ENCODE results near the gene KIFC3.
"Not testable (repeated sequence)": the region's sequence is repeated elsewhere in the genome, so short reads cannot be mapped to it uniquely, and the experiment has no call there.

KIFC3 gene

DNA sequence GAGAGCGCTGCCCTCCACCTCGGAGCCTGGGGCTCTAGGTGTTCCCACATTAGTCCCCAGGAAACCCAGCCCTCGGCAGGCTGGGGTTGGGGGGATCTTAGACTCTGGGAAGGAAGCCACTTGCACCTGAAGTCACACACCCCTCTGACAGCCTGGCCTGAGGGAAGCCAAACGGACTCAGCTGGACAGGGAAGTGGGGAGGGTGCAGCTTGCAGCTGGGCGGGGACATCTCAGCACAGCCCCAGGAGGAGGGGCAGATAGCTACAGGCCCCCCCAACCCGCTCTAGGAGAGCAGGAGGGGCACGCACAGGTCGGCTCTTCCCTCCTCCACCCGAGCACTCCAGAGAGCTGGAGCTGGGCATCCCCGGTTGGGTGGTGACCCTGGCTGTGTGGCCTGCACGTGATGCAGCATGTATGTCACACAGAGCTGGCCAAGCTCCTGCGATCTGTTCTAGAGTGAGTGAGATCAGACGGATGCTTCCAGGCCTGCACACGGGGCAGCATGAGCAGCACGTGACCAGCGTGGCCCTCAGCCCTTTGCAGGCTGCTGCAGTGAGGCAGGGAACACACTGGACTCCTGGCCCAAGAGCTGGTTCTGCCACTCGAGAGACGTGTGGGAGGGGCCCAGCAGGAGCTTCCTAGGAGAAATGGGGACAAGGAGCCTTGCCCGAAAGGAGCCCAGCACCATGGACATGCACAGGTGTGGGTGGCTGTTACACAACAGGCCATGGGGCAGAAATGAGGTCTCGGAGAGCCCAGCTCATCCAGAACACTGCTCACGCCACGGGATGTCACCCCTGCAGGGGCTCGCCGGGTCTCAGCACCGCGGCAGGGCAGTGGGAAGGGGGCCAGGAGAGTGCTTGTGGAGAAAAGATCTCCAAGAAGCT, 15.4 kb downstream of the KIFC3 start:
- DNase-seq (ENCODE audit: low read depth): no peak

DNA sequence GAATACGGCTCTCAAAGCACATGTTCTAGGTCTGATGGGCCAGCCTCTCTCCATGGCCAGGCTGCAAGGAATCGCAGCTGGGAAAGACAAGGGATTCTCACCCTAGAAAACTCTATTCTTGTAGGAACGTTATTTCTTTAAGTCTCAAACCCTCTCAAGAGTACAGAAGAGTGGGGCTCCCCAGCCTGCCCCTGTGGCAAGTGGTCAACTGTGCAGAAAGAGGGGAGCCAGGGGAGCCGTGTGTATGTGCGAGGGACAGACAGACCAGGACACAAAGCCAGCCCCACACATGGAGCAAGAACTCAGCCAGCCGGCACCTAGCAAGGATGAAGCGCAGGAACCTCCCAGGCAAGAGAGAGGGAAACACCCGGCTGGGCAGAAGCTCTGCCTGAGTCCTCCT, 16.4 kb downstream of the KIFC3 start:
- DNase-seq (ENCODE audit: low read depth): no peak

DNA sequence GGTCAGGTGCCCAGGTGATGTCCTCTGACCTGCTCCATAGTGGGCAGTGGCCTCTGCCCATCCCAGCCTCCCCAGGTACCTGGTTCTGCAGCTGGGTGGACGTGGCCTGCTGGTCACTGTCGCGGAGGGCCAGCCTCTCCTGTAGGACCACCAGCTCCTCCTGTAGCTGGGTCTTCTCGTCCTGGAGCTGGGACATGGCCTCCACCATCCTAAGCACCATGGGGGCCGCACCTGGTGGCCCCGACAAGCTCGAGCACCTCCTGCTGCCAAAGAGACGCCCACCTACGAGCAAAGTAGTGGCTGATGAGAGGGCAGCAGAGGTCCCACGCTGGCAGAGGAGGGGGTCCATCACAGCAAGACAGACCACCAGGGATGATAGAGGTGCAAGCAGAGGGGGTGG, 16.9 kb downstream of the KIFC3 start:
- DNase-seq (ENCODE audit: low read depth): no peak

DNA sequence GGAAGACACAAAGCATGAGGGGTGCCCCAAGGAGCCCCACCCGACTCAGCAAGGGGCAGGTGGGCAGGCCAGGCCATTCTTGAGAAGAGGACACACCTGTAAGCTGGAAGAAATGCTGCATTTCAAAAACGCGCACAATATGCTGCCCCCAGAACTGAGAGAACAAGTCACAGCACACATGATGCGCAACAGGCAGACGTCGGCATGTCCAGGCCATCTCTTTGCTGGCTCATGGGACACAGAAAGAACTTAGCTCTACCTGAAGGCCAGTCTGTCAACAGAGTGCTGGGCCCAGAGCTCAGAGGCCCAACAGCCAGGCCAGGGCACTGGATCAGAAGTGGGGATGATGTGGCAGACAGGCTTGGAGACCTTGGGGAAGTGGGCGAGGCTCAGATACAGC, 18.0 kb downstream of the KIFC3 start:
- no peak for DNase-seq (ENCODE audit: low read depth)

DNA sequence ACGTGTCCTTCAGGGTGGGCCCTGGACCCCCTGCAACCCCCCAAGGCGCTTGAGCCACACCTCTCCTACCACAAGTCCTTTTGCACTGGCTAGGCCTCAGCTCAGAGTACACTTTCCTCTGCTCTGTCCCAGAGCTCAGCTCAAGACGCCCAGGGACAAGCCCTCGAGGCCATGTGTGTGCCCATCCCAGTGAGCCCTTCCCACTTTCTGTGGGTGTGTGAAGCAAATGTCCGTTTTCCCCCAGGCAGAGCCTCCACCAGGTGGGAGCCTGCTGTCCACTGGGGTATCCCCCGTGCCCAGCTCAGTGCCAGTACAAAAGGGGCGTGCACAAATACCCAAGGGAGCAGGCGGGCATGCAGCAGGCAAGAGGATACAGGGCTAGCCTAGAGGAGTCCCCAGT, 18.4 kb downstream of the KIFC3 start:
- no peak for DNase-seq (ENCODE audit: low read depth)

DNA sequence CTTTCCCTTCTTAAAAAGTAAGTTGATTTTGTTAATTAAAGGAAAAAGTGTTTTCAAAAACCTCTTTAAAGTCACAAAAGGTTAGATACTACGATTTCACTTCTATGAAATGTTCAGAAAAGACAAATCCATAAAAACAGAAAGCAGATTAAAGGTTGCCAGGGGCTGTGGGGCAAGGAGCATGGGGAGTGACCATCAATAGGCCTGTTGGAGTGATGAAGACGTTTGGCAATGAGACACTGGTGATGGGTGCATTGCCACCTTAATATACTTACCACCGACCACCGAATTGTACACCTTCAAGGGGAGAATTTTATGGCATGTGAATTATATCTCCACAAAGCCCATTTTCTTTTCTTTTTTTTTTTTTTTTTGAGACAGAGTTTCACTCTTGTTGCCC, 19.2 kb downstream of the KIFC3 start:
- DNase-seq (ENCODE audit: low read depth): no peak

DNA sequence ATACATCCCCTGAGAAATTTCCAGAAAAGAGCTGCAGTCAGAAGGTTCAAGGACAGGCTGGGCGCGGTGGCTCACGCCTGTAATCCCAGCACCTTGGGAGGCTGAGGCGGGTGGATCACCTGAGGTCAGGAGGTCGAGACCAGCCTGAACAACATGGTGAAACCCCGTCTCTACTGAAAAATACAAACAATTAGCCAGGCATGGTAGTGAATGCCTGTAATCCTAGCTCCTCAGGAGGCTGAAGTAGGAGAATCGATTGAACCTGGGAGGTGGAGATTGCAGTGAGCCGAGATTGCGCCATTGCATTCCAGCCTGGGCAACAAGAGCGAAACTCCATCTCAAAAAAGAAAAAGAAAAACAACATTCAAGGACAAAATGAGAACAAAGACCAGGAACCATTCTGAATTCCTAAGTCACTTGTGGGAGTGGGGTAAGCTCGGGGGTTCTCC, 19.7 kb downstream of the KIFC3 start:
- DNase-seq (ENCODE audit: low read depth): not testable (repeated sequence)

DNA sequence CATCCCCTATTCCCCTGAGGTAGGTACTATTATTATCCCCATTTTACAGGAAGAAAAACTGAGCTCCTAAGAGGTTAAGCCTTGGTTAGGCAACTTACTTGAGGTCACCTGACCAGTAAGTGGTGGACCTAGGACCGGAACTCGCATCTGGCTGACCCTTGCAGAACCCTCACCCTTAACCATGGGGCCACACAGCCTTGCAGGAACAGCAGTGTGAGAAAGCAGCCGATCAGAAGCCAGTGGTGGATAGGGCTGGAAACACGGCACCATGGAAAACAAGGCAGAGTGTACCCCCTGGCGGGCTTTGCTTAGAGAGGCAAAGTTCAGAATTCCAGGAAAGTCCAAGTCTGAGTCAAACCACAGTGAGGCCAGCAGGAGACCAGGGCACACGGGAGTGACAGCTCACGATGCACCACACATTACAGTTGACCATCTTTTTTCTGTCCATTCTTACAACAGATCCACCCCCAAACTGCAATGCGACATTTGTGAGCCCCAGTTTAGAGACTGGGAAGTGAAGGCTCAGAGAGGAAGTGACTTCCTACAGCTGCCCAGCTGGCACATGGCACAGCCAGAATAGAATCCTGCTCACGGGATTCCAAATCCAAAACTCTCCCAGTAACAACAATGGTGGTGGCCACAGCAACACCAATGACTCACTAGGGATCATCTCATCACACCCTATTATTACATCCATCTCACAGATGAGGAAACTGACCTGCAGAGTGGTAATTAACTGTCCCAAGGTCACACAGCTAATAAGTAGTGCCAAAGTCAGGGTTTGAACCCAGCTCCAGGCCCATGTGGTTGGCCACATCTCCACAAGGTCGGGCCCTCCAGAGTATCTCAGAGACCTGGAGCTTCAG, 20.3 kb downstream of the KIFC3 start:
- DNase-seq (ENCODE audit: low read depth): no peak

DNA sequence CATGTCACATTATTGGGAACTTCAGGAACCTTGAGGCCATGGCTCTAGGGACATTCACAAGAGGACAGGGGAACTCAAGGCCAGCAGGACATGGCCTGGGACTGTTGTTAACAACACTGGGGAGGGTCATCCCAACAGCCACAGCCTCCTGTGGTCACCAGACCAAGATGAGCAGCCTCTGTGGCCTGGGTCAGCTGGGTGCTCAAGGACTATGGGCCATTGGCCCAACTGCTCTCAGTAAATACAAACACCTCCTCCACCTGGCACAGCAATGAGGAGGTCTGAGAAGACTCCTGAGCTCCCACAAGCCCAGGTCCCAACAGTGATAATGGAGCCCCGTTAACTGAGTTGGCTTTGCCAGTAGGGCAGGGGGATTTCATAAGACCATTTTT, 20.9 kb downstream of the KIFC3 start:
- DNase-seq (ENCODE audit: low read depth): no peak

DNA sequence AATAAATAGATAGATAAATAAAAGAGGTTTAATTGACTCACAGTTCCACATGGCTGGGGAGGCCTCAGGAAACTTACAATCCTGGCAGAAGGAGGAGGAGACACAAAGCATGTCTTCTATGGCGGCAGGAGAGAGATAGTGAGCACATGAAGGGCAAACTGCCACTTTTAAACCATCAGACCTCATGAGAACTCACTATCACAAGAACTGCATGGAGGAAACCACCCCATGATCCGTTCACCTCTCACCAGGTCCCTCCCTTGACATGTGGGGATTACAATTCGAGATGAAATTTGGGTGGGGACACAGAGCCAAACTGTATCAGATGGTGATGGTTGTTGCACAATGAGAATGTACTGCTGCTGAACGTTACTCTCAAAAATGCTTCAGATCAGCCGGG, 22.5 kb downstream of the KIFC3 start:
- not testable (repeated sequence) for DNase-seq (ENCODE audit: low read depth)

DNA sequence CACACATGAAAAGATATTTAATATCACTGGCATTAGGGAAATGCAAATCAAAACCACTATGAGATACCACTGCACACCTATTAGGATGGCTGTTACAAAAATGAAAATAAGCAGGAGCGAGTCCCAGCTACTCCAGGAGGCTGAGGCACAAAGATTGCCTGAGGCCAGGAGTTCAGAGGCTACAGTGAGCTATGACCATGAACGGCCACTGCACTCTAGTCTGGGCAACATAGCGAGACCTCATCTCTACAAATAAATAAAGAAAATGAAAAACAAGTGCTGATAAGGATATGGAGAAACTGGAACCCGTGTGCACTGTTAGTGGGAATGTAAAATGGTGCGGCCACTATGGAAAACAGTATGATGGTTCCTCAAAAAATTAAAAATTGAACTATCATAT, 23.6 kb downstream of the KIFC3 start:
- no peak for DNase-seq (ENCODE audit: low read depth)

DNA sequence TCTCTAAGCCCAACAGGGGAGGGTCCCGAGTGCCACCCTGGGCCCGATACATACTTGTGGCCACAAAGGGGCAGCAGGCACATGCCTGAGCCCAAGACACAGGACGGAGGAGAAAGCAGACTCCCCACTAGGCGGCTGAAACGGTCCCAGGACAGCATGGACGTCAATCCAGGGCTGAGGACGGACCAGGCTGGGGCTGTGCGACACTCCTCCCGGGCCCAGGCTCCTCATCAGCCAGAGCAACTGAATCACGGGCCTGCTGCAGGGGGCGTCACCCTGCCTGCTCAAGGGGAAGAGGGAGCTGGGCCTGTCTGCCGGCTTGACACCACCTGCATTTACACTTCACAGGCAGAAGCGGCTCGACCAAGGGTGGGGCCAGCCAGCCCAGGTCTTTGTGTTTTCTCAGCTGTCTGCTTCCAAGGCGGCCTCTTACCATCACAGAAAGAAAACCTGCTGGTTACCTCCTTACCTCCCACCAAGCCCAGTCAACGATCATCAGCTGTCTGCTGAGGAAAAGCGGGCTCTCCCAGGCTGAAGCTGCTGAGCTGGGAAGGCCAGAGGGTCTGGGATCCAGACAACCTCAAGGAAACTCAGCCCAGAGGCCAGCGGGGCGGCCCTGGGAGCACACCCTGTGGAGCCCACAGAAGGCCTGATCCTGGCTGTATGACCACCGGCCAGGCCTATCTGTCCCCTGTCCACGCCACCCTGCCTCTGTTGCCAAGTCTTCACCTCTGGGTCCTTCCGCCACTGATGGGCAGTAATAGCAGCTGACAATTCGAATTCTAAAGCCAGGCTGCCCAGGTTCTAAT, 26.4 kb downstream of the KIFC3 start:
- no peak for DNase-seq (ENCODE audit: low read depth)

DNA sequence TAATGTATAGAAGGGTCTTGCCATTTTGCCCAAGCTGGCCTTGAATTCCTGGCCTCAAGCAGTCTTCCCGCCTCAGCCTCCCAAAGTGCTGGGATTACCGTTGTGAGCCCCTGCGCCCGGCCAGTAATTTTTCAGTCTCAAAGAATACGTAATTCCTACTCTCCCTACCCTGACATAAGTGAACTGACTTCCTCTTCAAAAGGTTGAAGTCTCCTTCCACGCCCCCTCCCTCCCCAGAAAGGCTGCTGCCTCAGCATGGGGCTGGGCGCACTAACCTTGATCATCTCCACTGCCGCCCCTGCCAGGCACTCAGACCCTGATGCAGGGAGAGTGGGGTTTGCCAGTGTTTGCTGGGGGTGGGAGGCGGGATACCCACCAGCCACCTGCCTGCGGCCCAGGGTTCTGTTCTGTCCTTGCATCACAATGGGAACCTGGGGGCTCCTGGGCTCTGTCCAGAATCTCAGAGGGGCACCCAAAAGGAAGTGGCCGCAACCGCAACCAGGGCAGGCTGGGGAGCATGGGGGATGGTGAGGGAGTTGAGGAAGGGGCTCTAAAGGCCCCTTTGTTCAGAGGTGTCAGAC, 27.5 kb downstream of the KIFC3 start:
- no peak for DNase-seq (ENCODE audit: low read depth)

DNA sequence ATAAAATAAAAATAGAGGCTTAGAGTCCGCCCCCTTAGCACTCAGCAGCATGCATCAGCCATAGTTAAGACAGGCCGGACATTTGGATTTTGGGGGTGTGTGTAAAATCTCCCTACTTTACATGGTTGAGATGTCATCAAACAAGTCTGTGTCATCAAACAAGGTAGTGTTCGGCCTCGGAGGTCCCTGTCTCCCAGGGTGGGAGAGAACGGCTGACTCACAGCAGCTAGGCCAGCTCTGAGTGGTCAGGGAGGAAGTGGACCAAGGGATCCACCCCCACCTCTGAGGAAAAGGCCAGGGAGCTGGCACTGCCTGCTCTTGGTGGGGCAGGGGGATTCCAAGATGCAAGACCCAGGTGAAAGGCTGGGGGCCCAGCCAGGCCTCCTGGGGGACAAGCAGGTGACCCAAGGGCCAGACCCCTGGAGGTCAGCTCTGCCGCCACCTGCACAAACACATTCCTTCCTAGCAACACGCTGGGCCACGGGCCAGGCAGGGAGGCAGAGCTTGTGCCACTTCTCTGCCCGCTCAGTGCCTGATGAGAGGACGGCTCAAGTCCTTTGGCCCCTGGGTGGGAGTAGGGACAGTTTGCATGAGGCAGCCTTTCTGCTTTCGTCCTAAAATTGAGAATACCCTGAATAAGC, 28.5 kb downstream of the KIFC3 start:
- DNase-seq (ENCODE audit: low read depth): no peak

DNA sequence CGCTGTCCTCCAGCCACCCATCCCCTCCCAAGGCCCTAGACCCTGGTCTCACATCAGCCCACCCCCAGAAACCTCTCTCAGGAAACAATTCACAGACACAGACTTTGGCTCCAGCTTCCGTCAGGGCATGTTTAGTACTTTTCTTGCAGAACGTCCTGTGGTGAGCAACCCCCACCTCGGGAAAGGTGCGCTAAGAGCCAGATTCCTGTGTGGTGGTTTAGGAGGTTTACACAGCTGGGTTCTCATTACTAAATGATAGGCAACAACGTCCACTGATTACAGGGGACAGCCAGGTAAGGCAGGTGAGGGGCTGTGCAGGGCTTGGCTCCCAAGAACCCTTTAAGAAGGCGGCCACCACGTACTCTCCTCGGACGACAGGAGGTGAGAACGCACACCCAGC, 29.3 kb downstream of the KIFC3 start:
- no peak for DNase-seq (ENCODE audit: low read depth)

DNA sequence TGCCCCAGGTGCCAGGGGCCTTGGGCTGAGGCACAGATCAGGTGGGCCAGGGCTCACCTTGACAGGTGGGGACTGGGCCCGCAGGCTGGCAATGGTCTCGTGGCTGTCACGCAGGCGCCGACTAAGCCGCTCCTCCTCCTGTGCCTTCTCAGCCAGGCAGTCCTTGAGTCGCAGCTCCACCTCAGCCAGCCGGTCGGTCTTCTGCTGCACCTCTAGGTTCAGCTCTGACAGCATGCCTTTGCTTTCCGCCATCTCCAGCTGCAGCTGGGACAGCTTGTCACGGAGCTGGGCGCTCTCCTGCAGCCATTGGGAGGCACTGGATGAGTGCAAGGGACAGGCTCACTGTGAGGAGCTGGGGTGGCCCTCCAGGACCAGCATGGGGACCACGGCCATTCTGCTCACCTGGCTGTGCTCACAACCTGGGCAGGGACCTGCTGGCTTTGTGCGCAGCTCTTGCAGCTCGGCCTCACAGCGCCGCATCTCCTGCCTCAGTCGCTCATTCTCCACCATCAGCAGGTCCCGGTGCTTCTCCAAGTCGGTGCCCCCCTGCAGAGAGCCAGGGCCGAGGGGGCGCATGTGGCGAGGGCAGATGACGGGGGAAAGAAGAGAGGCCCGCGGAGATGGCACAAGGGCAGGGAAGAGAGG, 31.0 kb downstream of the KIFC3 start:
- no peak for DNase-seq (ENCODE audit: low read depth)

DNA sequence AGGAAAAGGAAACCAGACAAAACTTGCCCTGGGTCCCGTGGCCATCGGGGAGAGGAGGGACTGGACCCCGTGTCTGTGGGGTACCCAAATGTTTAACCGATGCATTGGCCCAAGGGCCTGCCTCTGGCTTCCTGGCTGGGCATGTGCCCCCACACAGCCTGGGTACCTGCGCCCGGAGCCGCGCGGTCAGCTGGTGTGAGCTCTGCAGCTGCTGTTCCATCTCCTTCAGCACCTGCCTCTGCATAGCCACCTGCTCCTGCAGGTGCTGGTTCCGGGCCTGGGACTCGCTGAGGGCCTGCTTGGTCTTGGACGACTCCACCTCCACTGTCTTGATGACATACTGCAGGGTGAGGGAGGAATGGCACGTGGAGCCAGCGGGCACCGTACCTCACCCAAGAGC, 31.9 kb downstream of the KIFC3 start:
- DNase-seq (ENCODE audit: low read depth): no peak

DNA sequence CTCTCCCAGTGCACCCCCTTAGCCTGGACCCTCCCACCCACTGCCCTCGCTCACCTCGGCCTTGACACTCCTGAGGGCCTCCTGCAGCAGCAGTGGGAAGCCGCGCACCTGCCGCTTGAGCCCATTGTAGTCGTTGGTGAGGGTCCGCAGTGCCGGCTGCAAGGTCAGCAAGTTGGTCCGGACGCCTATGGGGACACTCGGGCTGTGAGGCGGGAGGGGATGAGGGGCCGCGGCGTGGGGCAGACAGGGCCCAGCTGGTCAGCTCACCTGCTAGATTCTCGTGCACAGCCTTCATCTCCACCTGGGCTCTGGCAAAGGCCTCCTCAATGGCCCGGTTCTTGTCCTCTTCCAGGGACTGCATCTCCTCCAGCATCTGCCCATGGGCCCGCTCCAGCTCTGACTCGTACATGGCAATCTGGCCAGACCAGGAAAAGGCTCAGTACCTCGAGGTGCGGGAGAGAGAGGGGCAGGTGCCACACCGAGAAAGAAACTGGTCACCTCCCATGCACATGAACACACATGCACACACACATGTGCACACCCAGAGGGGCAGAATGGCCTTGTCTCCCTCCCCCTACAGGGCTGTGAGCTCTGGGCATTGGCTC, 32.6 kb downstream of the KIFC3 start:
- no peak for DNase-seq (ENCODE audit: low read depth)

DNA sequence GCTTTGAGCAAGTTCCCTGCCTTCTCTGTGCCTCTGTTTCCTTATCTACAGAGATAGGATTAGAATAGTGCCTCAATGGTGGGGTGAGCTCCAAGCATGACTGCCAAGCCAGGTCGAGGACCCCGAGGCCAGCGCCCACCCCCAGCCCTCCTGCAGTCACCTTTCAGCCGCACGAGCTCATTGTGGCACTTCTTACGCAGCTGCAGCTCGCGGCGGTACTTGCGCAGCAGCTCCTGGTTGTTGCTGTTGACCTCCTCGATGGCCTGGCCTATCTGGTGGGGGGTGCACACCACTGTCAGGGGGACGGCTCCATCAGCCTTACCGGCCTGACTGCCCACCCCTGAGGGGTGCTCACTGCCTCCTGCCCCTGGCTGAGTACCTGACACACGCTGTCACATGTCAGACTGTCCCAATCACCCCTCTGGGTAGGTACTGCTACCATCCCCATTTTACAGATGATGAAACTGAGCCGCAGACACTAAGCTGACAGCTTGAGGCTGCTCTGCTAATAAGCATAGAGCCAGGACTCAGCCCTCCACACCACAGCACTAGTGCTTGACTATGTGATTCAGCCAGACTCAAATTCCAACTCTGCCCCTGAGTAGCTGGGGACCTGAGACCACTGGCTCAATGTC, 35.5 kb downstream of the KIFC3 start:
- no peak for DNase-seq (ENCODE audit: low read depth)

DNA sequence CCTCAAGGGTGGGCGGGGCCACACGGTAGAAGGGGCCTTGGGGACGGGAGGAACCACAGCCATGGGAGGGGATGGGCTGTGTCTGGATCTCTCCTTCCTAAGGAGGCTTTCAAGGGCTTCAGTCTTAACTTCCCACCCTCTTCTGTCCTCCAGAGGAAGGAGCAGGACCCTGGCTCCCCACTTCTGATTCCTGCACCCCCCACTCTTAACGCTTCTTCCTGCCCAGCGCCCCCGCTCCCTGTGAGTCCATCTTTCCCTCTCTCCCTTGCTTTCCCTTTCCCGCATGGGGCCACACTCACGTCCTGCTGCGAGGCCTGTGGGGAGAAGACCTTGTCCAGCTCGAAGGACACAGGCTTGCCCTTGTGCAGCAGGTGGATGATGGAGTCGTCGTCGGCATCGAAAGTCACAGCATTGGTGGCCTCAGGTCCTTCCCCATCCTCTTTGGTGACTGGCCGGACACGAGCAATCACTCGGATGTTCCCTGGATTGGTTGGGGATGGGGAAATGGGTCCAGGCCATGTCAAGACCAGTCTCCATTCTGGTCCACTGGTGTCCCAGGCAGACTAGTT, 37.0 kb downstream of the KIFC3 start:
- DNase-seq (ENCODE audit: low read depth): no peak
